H1 (cell line): ENCODE measurements around the gene SPATA31E1. TPM values are rescaled to one million over a fixed set of nuclear protein-coding genes. Genes with fewer than 3 reads are reported as not detected.

ENCODE experiments used
- CHD7 ChIP-seq: fragments of 300-600 bp; sonication (generic); IDR thresholded peaks from 2 replicates; pipeline ENCODE4 v1.7.1; 2012; ENCODE audit warnings: low read length, moderate library complexity, mild to moderate bottlenecking, inconsistent platforms; ENCODE audit not compliant: insufficient replicate concordance
- EZH2 ChIP-seq: fragments of 200-600 bp; sonication (generic); IDR thresholded peaks from 2 replicates; pipeline ENCODE4 v1.7.1; 2012; ENCODE audit warnings: low read depth, mild to moderate bottlenecking, moderate library complexity, low read length, inconsistent platforms; ENCODE audit not compliant: severe bottlenecking
- SIN3A ChIP-seq, 2 experiments: IDR thresholded peaks in 1 of 2; conservative IDR thresholded peaks in 1 of 2; 2 replicates each; pipeline ENCODE4 v1.6.1; 2011 to 2012; ENCODE audit warnings: low read length in 2 of 2, improper control_type of control experiment in 1 of 2, low read depth in 1 of 2, mild to moderate bottlenecking in 1 of 2
- SIRT6 ChIP-seq: IDR thresholded peaks from one replicate; pipeline ENCODE4 v1.7.1; 2012; ENCODE audit warnings: low read length, inconsistent platforms
- SP2 ChIP-seq: IDR thresholded peaks from 2 replicates; pipeline ENCODE4 v1.6.1; 2012; ENCODE audit warnings: mild to moderate bottlenecking, low read length, inconsistent platforms
- polyA plus RNA-seq, 7 experiments: library from polyadenylated mRNA; depleted of rRNA in 3 of 7; stranded (reverse) in 5 of 7; unstranded in 2 of 7; fragments of >200 nt in 5 of 7; fragments of 200-250 nt in 2 of 7; gene quantifications; 1 replicate in 5 of 7; 2 replicates in 1 of 7; 4 replicates in 1 of 7; pipeline versions ENCODE4 v1.2.1 to v1.2.3, GENCODE V29; 2011 to 2013; ENCODE audit warnings: missing spikeins in 2 of 7, mixed read lengths in 2 of 7
- total RNA-seq: library from RNA; stranded (reverse); fragmentation: NEBNext Ultra II Directional; extraction: Animal tissue kit (Norgen Biotek cat#: 25700); gene quantifications from 2 replicates; pipeline ENCODE4 v1.2.1, GENCODE V29; 2021

Gene SPATA31E1
- total and polyA plus RNA-seq, 2 of the 8 experiments (the other 6 are each of a cell fraction or from before 2014, with no cell fraction given): 0.05 to 0.09 TPM

- TF ChIP-seq CHD7 (no peak), EZH2 (no peak), SIN3A (conservative IDR thresholded peaks at IDR 0.05 in 1 of 2, IDR thresholded peaks at IDR 0.05 in 1 of 2; ENCODE audit: low read depth in 1 of 2, low read length in 2 of 2) (no peak), SP2 (no peak), SIRT6 (no peak)
- TF ChIP-seq, all 59 proteins: peak for 0
Observed at GRCh38 chr9:87888501-87888900, 5.8 kb downstream of the SPATA31E1 start (continued).
